T47D (cell line): ENCODE data around the gene MYOCOS.
"Not testable (repeated sequence)": the region's sequence is repeated elsewhere in the genome, so short reads cannot be mapped to it uniquely, and the experiment has no call there.

Experiments
- DNase-seq, 2 experiments: peaks; one replicate each; pipeline versions ENCODE4 v3.0.0 to v3.0.0-alpha.2; 2011 to 2012; ENCODE audit warnings: low read depth in 1 of 2, low spot score in 1 of 2
- JUND ChIP-seq: IDR thresholded peaks from 2 replicates; pipeline ENCODE4 v1.6.1; 2012; ENCODE audit warnings: low read depth
- in situ Hi-C: cut with HindIII; loops from 2 replicates; pipeline ENCODE4 v1.10.0; 2016; ENCODE audit warnings: low sequenced_read_pairs, low pct_unique_long_range_greater_than_20kb

Gene MYOCOS

GRCh38 chr1:171655746-171656116 lies 33.7 kb downstream of the MYOCOS start:
- no peak for TF ChIP-seq JUND
- DNase-seq = no peak
- in situ Hi-C loops = no loop called here

- DNase-seq, in situ Hi-C loops: not testable (repeated sequence)
Observed at GRCh38 chr1:171656206-171656605, 34.2 kb downstream of the MYOCOS start.

GRCh38 chr1:171661076-171661650 lies 39.1 kb downstream of the MYOCOS start:
- TF ChIP-seq JUND = no peak
- in situ Hi-C loops = no loop called here
- peak in 1 of 2 experiments; percentile 26 for DNase-seq

DNA sequence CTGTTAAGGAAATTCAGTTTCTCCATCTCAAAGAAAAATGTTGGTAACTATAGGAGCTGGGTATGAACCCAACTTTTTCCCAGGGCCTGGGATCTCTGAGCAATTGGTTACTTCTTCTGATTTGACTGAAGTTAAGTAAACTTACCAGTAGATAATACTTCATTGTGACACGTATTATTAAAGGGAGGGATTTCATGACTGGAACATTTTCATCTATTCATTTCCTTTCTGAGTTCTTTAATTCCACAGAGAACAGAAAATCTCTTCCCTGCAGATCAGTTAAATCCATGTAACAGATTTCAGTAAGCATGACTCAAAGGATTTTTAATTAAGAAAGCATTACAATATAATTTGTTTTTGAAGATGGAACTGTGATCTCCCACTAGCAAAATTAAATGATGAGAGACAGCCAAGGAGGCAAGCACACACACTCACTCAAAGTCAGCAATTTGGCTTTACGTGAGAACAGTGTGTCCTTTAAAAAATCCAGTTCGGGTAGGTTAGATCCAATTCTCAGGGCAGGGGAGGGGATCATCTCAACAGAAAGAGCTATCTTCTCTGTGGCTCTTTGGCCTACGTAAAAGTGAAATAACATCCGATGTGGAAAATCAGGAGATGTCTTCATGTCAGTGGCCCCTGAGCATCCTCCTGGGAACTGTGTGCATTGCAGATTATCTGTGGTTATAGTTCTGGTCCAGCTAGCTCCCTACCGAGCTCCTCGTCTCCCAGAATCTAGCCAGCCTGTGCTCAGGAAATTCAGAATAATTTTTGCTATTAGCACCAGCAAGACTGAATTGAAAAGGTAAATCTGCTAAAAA lies 41.2 kb downstream of the MYOCOS start:
- no peak for DNase-seq
- no peak for TF ChIP-seq JUND
- in situ Hi-C loops = no loop called here

GRCh38 chr1:171663854-171664575 lies 42.0 kb downstream of the MYOCOS start:
- no peak for TF ChIP-seq JUND
- in situ Hi-C loops = no loop called here
- no peak for DNase-seq

DNA sequence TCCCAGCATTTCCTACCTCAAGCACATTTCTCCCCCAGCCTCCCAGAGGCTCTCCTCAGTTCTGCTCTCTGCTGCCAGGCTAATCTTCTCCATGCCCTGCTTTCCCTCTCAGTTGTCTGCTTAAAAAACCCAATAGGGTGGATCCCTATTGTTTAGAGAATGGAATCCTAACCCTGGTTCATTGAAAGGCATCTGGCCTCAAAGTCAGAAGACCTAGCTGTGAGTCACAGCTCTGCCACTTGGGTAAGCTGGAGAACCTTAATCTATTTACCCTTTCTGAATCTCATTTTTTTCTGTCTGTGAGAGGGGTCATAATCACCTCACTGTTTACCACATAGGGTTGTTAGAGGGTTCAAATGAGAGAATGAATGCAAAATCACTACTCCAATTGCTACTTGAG lies 42.9 kb downstream of the MYOCOS start:
- TF ChIP-seq JUND = no peak
- in situ Hi-C loops = no loop called here
- DNase-seq = no peak

DNA sequence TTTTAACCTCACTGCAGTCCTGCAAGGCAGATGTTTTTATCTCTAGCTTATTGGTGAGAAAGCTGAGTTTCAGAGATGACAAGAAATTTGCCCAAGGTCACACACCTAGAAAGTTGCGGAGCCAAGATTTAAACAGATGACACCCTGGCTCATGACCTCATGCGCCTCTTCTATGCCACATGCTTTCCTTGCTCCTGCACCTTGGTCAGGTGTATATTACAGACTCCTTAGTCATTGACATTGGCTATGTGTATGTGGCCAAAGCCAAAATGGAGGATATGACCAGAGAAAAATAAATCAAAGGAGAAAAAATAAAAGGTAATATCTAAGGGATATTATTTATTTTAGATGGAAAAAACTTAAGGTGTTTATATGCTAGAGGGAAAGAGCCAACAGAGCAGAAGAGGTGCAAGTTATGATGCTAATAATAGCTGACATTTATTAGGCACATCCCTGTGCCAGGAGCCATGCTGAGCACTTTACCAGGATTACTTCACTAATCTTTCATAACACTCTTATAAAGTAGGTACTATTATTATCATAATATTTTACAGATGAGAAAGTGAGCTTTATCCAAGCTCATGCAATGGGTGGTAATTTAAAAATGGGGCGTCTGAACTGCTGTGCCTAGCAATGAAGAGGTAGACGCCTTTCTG lies 44.2 kb downstream of the MYOCOS start:
- TF ChIP-seq JUND = no peak
- in situ Hi-C loops = no loop called here
- DNase-seq = no peak

GRCh38 chr1:171668372-171668771 lies 46.3 kb downstream of the MYOCOS start:
- in situ Hi-C loops = no loop called here
- no peak for DNase-seq
- no peak for TF ChIP-seq JUND

DNA sequence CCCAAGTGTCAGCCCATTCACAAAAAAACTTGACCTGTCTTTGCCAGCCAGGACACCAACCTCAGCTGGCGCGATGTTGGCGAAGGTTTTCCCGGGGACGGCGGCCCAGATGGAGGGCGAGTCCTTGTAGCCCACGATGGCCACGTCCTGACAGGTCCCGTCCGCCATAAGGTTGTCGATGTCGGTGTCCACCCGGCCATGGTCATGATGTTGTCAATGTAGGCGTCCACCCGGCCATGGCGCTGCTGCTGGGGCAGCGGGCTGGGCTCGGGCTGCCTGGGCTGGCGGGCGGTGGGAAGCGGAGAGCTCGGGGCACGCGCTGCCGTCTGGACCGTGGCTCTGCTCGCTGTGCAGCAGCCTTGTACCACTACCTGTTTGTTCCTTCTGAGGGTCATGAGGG lies 48.7 kb downstream of the MYOCOS start:
- no peak for TF ChIP-seq JUND
- in situ Hi-C loops = no loop called here
- DNase-seq = no peak

DNA sequence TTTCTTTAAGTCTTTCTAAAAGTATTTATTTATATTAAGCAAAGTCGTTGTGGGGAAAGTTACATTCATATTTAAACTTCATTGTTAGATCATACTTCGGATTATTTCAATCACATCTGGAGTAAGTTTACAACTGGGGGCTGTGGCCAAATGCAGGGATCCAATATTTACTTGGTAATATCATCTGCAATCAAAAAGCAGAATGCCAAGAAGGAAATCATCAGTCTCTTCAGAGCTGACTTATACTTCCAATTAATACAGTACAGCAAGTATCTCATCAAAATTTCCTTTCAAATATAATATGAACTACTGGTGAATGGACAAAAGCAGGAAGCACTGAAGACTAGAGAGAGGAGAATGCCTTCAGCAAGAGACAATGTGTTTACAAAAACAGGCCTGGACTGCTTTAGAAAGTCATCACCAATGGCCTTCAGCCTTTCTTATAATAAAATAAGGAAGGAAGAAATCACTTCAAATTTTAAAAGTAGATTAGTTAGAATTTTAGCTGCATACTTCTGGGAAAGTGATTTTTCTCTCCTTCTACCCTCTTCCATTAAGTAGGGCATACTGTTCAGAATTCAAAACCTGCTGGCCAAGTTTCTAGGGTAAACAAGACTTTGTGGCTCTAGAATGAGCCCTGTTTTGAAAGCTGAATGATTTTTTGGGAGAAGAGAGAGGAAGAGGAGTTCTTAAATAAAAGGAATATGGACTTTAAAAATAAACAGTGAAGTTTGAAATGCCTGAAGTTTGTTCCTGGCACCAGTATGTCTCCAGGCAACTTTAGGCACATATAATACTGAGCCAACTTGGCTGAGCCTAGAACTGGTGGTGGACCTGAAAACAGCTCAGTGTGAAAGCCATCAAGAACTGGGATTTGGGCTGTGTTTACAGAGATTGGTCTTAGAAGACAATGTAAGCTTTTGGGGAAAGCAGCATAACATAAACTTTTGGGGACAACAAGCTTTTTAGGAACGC lies 52.7 kb downstream of the MYOCOS start:
- no peak for TF ChIP-seq JUND
- DNase-seq = peak; percentile 37 to 76
- in situ Hi-C loops = no loop called here
